Right ventricle myocardium superior (tissue), 1 donor: ENCODE results near the gene PTPRG. TPM values are rescaled to one million over a fixed set of nuclear protein-coding genes. Genes with fewer than 3 reads are reported as not detected.

Experiments
- ATAC-seq: fragments of 200-7000 bp; cut with Tn5 transposase; one replicate; pipeline ENCODE4 v1.9.1; 2020; ENCODE audit warnings: mild to moderate bottlenecking; ENCODE audit not compliant: poor library complexity
- DNase-seq: peaks from one replicate; pipeline ENCODE4 v3.0.0-alpha.2; 2020
- intact Hi-C: fragments of 100-400 bp; cut with DNase I; formaldehyde crosslinking; loops from one replicate; pipeline ENCODE4 v1.11.2; 2022
- total RNA-seq: library from RNA; stranded (reverse); fragmentation: NEBNext Ultra II Directional; extraction: Animal tissue kit (Norgen Biotek cat#: 25700); gene quantifications from one replicate; pipeline ENCODE4 v1.2.1, GENCODE V29; 2021
- donor health status: DM: no; HTN: yes; CAD: no; lungs with severe emphysema.

Gene PTPRG
- total RNA-seq, 1 donor from 2014 or later: 29.7 TPM

- DNase-seq (no peak), ATAC-seq (no peak)
- intact Hi-C loops: no loop called here
Observed at GRCh38 chr3:62197350-62198012, 636.1 kb downstream of the PTPRG start.

- ATAC-seq (no peak), DNase-seq (no peak)
Observed at GRCh38 chr3:62199126-62199525, 637.8 kb downstream of the PTPRG start.

GRCh38 chr3:62201438-62202035 is 640.2 kb downstream of the PTPRG start:
- intact Hi-C loops: no loop called here

More at GRCh38 chr3:62199126-62199525, 637.8 kb downstream of the PTPRG start:
- intact Hi-C loops: no loop called here

GRCh38 chr3:62203152-62203551 is 641.8 kb downstream of the PTPRG start:
- intact Hi-C loops: no loop called here
- ATAC-seq (no peak), DNase-seq (no peak)

More at GRCh38 chr3:62201438-62202035, 640.2 kb downstream of the PTPRG start:
- peak; percentile 47 for ATAC-seq
- DNase-seq: no peak

- no peak for ATAC-seq
- no peak for DNase-seq
- intact Hi-C loops: no loop called here
Observed at GRCh38 chr3:62203561-62203960, 642.2 kb downstream of the PTPRG start.

- ATAC-seq (no peak), DNase-seq (no peak)
- intact Hi-C loops: no loop called here
Observed at GRCh38 chr3:62207197-62207596, 645.8 kb downstream of the PTPRG start.

GRCh38 chr3:62208385-62208784 is 647.0 kb downstream of the PTPRG start:
- no peak for ATAC-seq
- intact Hi-C loops: no loop called here
- no peak for DNase-seq

GRCh38 chr3:62209101-62209500 is 647.7 kb downstream of the PTPRG start:
- DNase-seq (no peak), ATAC-seq (no peak)
- intact Hi-C loops: no loop called here

- intact Hi-C loops: loop anchor here (10.0 kb wide), 2 partner anchors 105 to 325 kb away; no protein-coding TSS in a partner anchor
- DNase-seq: no peak
- ATAC-seq: no peak
Observed at GRCh38 chr3:62210011-62210410, 648.6 kb downstream of the PTPRG start.

- DNase-seq (no peak), ATAC-seq (no peak)
- intact Hi-C loops: loop anchor here (10.0 kb wide), 2 partner anchors 103 to 323 kb away; no protein-coding TSS in a partner anchor
Observed at GRCh38 chr3:62211675-62212429, 650.5 kb downstream of the PTPRG start.

- intact Hi-C loops: loop anchor here (10.0 kb wide), 2 partner anchors 100 to 320 kb away; no protein-coding TSS in a partner anchor
- no peak for DNase-seq
- ATAC-seq: no peak
Observed at GRCh38 chr3:62214850-62215249, 653.5 kb downstream of the PTPRG start.

- intact Hi-C loops: no loop called here
- no peak for DNase-seq
- ATAC-seq: peak; percentile 64
Observed at GRCh38 chr3:62220616-62221015, 659.2 kb downstream of the PTPRG start.

GRCh38 chr3:62225051-62225450 is 663.7 kb downstream of the PTPRG start:
- DNase-seq: no peak
- no peak for ATAC-seq
- intact Hi-C loops: no loop called here

- intact Hi-C loops: no loop called here
- no peak for DNase-seq
- no peak for ATAC-seq
Observed at GRCh38 chr3:62226601-62227339, 665.4 kb downstream of the PTPRG start.

- ATAC-seq: no peak
- no peak for DNase-seq
- intact Hi-C loops: no loop called here
Observed at GRCh38 chr3:62228467-62228866, 667.1 kb downstream of the PTPRG start.

- intact Hi-C loops: no loop called here
- ATAC-seq: no peak
- DNase-seq: no peak
Observed at GRCh38 chr3:62229211-62229610, 667.8 kb downstream of the PTPRG start.

GRCh38 chr3:62229908-62230307 is 668.5 kb downstream of the PTPRG start:
- ATAC-seq (no peak), DNase-seq (no peak)
- intact Hi-C loops: no loop called here

GRCh38 chr3:62233065-62233464 is 671.7 kb downstream of the PTPRG start:
- no peak for DNase-seq
- intact Hi-C loops: no loop called here
- ATAC-seq: no peak

GRCh38 chr3:62236016-62236415 is 674.6 kb downstream of the PTPRG start:
- DNase-seq: no peak
- ATAC-seq: no peak
- intact Hi-C loops: no loop called here
